ENCODE measurements around the gene NYNRIN.

DNA sequence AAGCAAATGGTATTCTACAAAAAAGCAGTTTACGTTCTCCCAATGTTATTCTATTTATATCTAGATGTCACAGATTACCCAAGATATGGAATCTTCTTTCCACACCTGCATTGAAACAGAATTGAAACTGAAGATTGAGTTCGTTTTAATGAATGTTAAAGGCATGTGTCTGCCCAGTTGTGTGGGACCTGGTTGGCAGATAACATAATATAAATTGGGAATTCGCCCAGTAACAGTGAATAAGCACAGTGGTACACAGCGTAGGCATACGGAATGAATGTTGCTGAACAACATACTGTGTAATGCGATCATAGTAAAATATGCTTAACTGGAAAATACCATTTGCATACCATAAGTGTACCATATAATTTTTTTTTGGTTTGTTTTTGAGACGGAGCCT lies 35.2 kb downstream of the NYNRIN start:
- TF ChIP-seq IRF4 (IDR thresholded peaks at IDR 0.05; ENCODE audit: low read depth, low read length) (no peak), ZNF274 (IDR thresholded peaks at IDR 0.05; ENCODE audit: insufficient read depth, insufficient read length) (no peak)
- TF ChIP-seq, protein P1, sequence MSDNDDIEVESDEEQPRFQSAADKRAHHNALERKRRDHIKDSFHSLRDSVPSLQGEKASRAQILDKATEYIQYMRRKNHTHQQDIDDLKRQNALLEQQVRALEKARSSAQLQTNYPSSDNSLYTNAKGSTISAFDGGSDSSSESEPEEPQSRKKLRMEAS (IDR thresholded peaks at IDR 0.05; ENCODE audit: low read depth, low read length), result no peak
